ENCODE measurements around the gene CBX8. TPM values are rescaled to one million over a fixed set of nuclear protein-coding genes. Genes with fewer than 3 reads are reported as not detected.
"Not testable (repeated sequence)": the region's sequence is repeated elsewhere in the genome, so short reads cannot be mapped to it uniquely, and the experiment has no call there.

The CBX8 gene
- polyA plus RNA-seq, 4 donors: 9.2 to 18.9 (median 12.5) TPM

DNA sequence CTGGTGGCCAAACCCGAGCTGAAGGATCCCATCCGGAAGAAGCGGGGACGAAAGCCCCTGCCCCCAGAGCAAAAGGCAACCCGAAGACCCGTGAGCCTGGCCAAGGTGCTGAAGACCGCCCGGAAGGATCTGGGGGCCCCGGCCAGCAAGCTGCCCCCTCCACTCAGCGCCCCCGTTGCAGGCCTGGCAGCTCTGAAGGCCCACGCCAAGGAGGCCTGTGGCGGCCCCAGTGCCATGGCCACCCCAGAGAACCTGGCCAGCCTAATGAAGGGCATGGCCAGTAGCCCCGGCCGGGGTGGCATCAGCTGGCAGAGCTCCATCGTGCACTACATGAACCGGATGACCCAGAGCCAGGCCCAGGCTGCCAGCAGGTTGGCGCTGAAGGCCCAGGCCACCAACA is 13.0 kb downstream of the CBX8 start:
- no peak for DNase-seq (ENCODE audit: low read depth in 4 of 4, low spot score in 3 of 4)

DNA sequence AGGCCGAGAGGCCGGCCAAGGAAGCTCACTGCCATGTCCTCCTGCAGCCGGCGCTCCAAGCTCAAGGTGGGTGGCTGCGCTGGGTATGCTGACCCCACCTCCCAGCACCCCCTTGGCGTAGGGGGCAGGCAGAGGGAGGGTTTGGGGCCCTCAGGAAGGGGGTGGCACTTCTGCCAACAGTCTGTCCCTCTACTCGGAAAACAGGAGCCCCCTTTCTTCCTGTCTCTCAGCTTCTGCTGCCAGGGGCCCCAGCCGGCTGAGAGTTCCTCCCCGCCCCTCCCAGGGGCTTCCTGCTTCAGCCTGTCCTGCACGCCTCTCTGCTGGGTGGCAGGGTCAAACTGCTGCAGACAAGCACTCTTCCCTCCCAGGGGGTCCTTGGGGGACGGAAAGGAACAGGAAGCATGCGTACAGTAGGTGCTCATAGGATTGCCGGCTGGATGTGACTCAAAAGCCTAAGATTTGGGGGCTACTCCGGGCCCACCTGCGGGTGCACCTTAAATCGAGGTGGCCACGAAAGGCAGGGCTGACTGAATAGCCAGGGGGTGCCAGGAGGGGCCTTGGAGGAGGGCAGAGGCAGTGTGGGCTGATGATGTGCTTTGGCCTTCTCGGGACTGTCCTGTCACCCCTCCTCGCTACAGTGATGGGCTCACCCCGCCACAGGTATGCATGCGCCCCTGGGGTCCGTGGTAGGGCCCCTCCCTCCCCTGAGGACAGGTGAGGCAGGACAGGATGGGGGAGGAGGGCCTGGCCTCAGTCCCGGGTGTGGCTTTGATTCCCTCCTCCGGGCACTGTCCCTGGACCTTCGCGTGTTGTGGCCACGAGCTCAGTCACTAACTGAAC is 14.9 kb downstream of the CBX8 start:
- DNase-seq (ENCODE audit: low read depth in 4 of 4, low spot score in 3 of 4): no peak

DNA sequence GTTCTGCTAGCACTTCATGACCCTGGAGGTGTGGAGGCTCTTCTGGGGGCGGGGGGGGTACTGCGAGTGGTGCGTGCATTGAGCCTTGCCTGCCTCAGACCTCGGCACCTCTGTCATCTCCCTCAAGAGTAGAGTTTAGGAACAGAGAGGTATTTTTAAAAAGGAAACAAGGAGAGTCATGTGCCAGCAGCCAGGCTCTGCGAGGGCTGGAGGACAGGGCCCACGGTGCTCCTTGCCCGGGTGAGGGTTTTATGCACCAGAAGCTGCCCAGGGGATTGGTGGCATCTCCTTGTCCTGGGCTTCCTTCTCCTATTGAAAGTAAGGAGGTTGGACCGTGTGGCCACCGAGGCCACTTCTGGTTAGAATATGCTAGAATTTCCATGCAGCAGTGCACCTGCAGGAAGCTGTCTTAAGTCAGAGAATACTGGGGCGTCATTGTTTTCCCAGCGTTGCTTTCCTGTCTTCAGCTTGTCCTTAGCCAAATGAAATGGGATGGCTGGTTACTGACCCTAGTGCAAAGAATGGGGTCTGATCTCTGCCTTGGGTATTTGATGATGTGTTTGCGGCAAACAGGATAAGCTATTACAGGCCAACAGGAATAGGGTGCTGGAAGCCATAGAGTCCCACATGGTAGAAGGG is 15.7 kb downstream of the CBX8 start:
- DNase-seq (ENCODE audit: low read depth in 4 of 4, low spot score in 3 of 4): no peak

DNA sequence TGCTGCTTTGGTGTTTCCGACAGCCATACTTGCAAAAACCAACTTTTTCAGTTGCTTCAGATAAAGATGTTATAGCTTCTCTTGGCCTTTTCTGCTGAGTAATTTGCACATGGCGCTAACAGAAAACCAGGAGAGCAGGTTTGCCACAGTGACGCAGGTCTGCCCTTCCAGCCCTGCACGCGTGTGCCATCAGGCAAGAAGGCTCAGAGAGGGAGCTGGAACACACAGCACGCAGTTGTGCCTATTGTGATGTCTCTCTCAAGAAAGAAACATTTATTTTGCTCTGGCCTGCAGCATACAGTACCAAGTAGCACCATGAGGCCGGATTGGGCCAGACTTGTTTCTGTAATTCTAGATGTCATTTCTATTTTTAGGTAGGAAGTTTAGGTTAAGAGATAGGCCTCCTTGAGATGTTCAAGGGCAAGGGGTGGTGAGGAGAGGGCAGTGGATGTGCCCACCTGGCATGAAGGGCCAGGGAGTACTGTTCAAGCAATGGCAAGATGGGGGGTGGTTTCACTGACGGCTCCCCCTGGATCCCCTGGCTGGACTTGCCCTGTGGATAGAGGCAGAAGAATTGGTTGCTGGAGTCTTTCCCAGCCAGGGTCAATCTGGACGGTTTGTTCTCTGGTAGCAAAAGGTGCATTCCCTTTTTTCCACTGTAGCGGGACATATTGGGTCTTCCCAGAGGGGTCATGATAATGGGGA is 17.1 kb downstream of the CBX8 start:
- DNase-seq (ENCODE audit: low read depth in 4 of 4, low spot score in 3 of 4): no peak

DNA sequence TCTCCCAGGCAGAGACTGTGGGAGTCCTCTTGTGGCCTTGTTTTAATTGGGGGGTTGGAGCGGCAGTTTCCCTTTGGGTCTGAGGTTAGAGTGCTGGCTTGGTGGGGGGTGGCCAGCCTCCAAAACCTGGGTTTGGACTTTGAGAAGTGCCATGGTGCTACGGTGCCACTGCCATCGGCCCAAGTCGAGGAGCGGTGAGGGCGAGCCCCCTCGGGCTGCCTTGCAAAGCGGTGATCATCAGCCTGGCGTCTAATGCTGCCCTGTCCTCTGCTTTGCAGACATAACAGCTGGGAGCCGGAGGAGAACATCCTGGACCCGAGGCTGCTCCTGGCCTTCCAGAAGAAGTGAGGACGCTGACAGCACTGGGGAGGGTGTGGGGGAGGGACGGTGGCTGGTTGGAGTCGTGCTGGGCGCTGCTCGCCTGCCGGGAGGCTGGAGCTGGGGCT is 17.8 kb downstream of the CBX8 start:
- no peak for DNase-seq (ENCODE audit: low read depth in 4 of 4, low spot score in 3 of 4)

DNA sequence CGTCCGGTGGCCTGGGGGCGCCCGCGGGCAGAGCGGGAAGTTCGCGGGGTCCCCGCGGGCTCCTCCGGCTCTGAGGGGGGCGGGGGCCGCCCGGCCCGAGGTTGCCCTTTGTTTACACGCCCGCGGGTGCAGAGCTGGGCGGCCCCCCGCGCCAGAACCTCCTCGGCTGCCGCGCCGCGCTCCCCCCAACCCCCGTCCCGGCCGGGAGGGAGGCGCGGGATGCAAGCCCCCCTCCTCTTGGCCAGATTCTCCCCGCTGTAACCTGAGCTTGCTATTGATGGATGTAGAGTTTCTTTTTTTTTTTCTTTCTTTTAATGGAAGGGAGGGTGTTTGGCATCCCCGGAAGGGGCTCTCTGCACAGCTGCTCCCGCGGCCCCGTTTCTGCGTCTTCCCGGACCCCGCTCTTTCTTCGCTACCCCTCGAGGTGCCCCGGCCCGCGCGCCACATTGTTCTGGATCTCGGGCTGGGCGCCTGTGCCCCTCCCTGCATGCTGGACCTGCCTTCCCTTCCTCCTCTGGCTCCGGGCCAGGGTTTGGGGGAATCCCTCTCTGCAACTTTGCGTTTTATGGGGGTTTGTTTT is 18.3 kb downstream of the CBX8 start:
- no peak for DNase-seq (ENCODE audit: low read depth in 4 of 4, low spot score in 3 of 4)

DNA sequence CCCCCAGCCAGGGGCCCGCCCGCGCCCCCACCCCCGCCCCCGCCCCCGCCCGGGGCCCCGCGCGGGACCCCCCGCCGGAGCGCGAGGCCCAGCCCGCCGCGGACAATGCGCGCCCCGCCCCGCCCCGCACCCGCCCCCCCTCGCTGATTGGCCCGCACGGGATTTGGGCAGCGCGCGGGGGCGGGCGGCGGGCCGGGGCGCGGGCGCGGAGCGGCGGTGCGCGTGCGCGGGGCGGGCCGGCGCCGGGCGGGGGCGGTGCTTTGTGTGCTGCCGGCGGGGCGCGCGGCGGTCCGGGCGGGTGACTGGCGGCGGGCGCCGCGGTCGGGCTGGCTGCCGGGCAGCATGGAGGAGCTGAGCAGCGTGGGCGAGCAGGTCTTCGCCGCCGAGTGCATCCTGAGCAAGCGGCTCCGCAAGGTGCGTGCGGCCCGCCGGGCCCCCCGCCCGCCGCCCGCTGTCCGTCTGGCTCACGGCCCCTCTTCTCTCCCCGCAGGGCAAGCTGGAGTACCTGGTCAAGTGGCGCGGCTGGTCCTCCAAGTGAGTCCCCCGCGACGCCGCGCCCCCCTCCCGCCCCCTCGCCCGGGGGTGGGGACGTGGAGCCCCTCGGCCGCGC is 18.9 kb downstream of the CBX8 start, which contains the start of gene CBX2:
Gene CBX2 (plus strand): TSS at position 255 of the 610 bp plus-strand sequence. CDS start 88 bp downstream, at position 343.
- DNase-seq (ENCODE audit: low read depth in 4 of 4, low spot score in 3 of 4): no peak

DNA sequence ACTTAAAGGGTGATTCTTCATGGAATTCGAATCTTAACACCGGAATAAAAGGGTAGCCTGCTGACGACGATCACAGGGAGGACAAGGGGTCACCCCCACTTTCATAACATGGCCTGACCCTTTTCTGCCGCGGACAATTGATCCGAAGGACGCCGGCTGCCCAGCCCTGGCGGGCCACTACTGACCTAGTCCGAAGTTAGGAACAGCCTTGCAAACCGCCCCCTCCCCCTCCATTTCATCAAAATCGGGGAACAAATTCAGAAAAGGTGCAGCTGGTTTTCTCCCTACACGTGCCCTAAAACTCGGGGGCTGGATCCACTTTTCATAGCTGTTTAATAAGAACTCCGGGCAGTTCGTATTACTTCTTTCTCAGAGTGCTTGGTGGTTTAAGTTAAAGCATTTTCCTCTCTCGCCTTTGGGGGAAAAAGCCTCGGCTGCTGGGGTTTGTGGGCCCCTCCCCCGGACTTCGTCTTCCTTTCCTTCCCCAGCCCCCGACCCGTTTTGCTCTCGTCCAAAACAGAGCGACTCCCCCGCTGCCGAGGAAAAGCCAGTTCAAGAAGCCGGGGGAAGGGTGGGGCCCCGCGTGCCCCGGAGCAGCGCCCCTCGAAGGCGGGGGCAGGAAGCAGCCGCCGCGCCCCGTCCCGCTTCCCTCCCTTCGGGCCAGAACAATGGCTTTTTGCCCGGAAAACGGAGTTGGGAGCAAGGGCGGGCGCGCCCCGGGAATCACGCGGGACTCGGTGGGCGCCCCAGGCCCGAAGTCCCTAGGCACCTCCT is 19.6 kb downstream of the CBX8 start:
- DNase-seq (ENCODE audit: low read depth in 4 of 4, low spot score in 3 of 4): no peak

DNA sequence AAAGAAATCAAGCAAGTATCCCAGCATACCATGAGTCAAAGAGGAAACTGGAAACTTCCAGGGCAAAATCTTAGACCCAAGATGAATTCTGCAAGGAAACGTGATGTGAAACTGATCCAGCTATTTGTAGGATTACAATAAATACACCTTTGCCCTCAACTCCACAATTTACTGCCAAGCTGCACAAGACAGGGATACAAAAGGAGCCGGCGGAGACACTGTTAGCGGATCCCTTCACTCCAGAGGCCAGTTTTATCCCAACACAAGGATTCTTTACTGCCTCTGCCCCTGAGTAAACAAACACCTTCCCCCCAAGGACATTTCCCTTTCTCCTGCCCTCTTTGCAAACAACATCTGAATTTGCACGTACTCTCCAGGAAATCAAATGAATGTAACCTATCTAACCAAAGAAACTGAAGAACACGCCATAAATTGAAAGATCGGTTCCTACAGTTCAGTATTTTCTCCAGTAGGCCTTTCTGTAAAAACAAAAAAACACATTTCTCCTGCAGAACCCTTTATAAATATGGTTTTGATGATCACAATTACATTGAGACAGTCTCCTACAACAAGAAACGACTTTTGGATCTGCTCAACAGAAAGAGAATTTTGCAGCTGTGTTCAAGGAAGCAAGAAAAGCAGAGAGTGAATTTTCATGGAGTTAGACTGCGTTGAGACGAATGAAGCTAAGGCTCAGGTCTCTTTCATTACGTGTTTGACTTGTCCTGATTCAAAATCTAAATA is 20.3 kb downstream of the CBX8 start:
- no peak for DNase-seq (ENCODE audit: low read depth in 4 of 4, low spot score in 3 of 4)

DNA sequence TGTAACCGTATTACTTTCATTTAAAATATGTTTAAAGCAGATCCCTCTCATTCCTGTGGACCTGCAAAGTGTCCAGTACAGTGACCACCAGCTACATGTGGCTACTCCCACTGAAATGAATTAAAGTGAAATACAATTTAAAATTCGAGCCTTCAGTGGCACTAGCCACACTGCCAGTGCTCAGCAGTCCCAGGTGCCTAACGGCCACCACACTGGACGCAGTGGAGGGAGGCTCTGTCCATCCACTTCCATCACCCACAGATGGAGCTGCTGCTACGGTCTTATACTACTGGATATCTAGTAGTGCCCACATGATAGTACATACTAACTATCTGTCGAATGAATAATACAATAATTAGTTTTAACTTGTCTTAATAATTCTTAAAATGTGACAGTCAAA is 21.2 kb downstream of the CBX8 start:
- no peak for DNase-seq (ENCODE audit: low read depth in 4 of 4, low spot score in 3 of 4)

DNA sequence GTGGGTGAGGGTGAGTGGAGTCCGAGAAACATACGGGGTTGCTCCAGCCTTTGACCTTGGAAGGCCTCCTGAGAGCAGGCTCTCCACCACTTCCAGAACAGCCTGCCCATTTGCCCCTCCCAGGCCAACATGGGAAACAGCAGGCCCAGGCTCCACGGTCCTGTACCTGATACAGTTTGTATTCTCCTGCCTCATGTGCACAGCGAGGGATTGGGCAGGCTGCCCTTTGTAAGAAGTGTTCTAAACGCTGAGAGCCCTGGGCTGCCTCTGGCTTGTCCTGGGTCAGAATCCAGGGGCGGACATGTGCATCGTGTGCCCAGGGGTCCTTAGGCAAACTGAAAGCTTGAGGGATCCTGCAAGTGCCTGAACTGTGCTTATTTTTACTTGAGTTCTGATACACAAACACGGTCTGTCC is 22.3 kb downstream of the CBX8 start:
- no peak for DNase-seq (ENCODE audit: low read depth in 4 of 4, low spot score in 3 of 4)

DNA sequence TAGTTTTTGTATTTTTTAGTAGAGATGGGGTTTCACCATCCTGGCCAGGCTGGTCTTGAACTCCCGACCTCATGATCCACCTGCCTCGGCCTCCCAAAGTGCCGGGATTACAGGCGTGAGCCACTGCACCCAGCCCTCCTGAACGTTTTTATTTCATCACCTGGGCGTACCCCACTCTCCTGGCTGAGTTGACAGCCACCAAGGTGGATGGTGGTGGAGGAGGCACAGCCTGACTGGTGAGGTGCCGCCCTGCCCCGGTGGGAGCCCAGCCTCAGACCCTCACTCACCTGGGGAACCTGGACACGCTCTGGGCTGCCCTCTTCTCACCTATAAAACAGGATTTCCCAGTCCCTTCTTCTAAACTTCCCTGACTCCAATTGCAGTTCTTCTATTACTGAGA is 24.2 kb downstream of the CBX8 start:
- not testable (repeated sequence) for DNase-seq (ENCODE audit: low read depth in 4 of 4, low spot score in 3 of 4)

DNA sequence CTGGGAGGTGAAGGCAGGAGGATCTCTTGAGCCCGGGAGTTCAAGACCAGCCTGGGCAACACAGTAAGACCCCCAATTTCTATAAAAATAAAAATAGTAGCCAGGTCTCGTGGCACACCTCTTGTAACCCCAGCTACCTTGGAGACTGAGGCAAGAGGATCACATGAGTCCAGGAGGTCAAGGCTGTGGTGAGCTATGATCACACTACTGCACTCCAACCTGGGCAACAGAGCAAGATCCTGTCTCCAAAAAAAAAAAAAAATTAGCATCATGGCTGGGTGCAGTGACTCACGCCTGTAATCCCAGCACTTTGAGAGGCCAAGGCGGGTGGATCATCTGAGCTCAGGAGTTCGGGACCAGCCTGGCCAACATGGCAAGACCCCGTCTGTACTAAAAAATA is 25.6 kb downstream of the CBX8 start:
- DNase-seq (ENCODE audit: low read depth in 4 of 4, low spot score in 3 of 4): no peak

DNA sequence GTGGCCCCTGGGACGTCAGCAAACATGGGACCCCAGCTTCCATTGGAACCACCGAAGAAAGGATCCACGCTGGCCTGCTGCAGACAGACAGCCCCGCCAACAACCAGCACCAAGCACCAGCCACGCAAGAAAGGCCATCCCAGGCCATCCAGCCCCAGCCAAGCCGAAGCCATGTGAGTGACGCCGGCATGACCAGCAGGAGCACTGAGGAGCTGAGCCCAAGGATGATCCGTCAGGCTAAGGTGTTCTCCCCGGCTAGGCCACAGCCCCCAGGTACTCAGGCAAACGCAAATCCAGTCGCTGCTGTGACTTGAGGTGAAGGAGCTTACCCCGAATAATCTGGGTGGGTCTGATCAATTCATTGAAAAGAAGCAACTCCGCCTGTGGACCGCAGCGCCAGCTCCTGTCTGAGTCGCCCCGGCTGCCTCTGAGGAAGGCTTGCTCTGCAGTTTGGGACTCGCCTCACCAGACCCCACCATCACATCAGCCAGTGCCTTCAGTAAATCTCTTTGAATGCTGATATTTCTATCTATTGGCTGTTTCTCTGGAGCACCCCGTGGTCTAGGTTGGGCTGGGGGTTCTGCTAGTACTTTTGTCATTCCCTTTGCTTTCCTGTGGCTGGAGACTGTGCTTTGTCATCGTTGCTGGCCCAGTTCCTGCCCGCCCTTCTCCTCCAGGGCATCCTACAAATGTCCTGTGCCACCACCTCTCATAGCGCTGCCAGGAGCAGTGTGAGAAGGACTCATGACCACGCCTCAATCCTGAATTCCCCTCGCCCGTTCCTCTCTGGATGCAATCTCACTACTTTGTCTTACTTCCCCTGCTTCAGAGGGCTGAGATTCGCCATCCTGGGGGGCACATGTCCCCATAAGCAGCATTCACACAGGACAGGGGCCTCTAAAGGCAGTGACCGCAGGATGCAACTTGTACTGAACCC is 27.0 kb downstream of the CBX8 start:
- no peak for DNase-seq (ENCODE audit: low read depth in 4 of 4, low spot score in 3 of 4)

DNA sequence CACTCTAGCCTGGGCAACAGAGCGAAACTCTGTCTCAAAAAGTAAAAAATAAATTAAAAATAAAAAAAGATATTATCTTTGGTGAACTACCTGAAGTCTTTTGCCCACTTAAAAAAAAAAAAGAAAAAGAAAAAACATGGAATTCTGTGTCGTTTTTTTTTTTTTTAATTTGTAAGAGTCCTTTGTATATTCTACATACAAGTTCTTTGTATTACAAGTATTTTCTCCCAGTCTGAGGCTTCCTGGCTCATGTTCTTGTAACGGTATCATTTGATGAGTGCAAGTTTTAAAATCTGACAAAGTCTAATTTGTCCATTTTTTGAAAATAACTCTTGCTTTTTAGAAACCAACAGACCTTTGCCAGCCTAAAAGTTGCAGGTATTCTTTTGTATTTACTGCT is 31.2 kb downstream of the CBX8 start:
- no peak for DNase-seq (ENCODE audit: low read depth in 4 of 4, low spot score in 3 of 4)

DNA sequence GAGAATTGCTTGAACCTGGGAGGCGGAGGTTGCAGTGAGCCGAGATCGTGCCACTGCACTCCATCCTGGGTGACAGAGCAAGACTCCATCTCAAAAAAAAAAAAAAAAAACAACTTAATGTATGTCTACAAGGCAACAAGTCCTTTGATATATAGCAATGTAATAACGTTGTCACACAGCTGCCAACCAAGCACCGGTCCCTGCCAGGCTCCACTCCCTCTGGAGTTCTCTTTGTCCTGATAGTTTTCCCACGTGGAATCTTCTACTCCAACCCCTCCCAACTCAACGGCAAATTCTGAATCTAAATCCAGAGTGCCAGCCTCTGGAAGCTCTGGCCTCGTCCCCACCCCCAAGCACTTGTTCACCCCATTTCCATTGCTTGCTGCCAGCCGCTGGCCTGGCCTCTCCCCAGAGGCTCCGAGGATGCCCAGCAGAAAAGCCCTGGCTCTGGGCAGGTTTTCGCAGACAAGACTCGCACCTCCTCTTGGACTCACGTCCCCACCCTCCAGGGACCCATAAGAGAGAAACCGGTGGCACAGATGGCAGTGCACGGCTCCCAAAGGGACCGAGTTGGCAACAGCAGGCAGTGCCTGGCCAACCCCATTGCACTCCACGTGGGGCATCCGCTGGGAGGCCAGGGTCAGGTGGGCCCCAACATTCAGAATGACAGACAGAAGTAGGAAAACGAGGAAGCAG is 34.8 kb downstream of the CBX8 start:
- DNase-seq (ENCODE audit: low read depth in 4 of 4, low spot score in 3 of 4): no peak

DNA sequence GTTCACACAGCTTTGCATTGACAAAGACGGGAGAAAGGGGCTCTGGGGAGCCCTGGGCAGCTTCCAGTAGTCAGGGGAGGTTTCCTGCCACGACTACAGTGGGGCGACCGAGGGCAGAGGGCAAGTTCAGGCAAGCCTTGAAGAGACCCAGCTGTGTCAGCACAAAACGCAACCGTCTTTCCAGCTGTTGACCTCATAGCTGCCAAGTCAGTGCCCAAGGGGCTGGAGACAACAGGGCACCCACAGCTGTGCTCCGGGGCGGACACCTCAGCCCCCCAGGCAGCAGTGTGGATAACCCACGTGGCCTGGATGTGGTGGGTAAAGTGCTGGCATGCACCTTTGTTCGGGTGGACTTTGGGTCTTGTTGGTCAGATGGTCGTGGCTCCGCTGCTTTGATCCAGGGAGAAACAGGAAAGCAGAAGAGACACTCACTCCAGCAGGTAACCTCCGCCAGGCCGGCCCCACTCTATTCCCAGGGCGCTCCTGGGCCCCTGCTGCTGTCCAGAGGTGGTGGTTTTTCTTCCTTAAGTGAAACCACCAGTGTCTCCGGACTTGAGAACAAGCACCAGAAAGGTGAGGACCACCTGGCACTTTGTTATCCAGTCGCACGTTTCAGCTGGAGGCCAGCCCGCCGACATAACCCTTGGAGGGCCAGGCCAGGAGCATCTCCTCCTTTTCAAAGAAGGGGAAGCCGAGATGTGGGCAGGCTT is 36.5 kb downstream of the CBX8 start:
- no peak for DNase-seq (ENCODE audit: low read depth in 4 of 4, low spot score in 3 of 4)

All from left renal pelvis (tissue), 4 donors.